ENCODE data around the gene ABLIM1.
A peak's percentile ranks its signal among the peaks of the same experiment; 100 is the strongest.

Gene ABLIM1

DNA sequence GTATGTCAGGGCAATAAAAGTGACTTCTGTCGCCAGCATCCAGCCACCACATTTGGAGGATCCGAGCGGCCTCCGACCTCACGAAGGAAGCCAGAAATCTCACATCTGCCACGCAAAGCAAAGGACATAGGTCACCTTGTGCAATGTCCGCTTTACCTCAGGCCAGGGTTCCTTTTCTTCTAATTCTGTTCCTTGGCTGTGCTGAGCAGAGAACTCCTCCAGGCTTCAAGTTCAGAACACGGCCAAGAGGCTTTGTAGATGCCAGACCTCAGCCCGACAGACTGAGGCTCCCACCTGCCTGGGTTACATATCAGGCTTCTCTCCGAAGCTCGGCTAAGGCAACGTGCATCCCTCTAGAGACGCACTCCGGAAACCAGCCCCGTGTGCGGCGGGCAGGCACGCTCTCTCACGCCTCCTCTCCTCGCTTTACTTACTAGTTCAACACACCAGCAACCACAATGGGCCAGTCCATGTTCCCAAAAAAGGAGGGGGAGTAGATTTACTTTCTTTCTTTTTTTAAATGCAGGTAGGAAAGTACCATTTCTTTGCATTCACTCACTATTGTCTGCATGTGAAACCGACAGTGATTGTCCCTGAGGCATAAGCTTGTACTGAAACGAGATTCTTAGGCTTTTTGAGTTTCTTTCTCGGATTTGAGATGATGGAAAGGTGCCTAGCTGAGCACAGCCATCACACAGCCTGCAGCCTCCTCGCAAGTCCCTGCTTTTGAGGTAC, 131.4 kb downstream of the ABLIM1 start:
- H3K4me3 ChIP-seq (ENCODE audit: low read depth, low read length): peak overlapping the region; percentile 69

DNA sequence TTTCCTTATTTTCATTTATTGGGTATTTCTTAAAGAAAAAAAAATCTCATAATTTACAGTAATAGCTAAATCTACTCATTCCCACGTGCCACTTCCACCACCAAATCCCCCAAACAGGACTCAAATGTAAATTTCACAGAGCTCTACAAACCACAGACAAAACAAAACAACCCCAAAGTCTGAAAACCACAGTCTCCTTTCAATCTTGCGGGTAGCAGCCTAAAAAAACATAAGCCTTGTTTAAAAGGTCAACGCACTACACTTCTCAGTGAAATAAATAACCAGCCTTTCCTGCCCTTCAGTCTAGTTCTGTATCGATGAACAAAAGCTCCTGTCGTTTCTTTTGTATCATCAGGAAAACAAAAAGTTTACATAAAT, 132.0 kb downstream of the ABLIM1 start:
- H3K9ac ChIP-seq (ENCODE audit: low read length): peak overlapping the region; percentile 78
- H3K4me3 ChIP-seq (ENCODE audit: low read depth, low read length): peak overlapping the region; percentile 69
- H3K27ac ChIP-seq (ENCODE audit: low read depth, low read length): peak overlapping the region; percentile 0; the same call in 1 of the 2 replicates
- no peaks in the 10 kb centered on the region for H3K36me3 ChIP-seq (ENCODE audit: control insufficient read depth, insufficient read depth, low read length)
- no peaks in the 10 kb centered on the region for H3K9me3 ChIP-seq (ENCODE audit: control insufficient read depth, insufficient read depth, low read depth, low read length)
- H3K27me3 ChIP-seq (ENCODE audit: control insufficient read depth, insufficient read depth, low read length): no peaks in the 10 kb centered on the region
- H3K4me1 ChIP-seq (ENCODE audit: control insufficient read depth, insufficient read depth, low read length): peaks cover 48% of the 10 kb centered on the region

More for the DNA sequence above, 131.4 kb downstream of the ABLIM1 start:
- Histone ChIP-seq H3K4me1 (ENCODE audit: control insufficient read depth, insufficient read depth, low read length) (peaks cover 45% of the 10 kb centered on the region), H3K36me3 (ENCODE audit: control insufficient read depth, insufficient read depth, low read length) (no peaks in the 10 kb centered on the region), H3K9ac (ENCODE audit: low read length) (peak overlapping the region; percentile 78), H3K27me3 (ENCODE audit: control insufficient read depth, insufficient read depth, low read length) (no peaks in the 10 kb centered on the region), H3K27ac (ENCODE audit: low read depth, low read length) (peak overlapping the region; percentile 28; the same call in 1 of the 2 replicates), H3K9me3 (ENCODE audit: control insufficient read depth, insufficient read depth, low read depth, low read length) (no peaks in the 10 kb centered on the region)

DNA sequence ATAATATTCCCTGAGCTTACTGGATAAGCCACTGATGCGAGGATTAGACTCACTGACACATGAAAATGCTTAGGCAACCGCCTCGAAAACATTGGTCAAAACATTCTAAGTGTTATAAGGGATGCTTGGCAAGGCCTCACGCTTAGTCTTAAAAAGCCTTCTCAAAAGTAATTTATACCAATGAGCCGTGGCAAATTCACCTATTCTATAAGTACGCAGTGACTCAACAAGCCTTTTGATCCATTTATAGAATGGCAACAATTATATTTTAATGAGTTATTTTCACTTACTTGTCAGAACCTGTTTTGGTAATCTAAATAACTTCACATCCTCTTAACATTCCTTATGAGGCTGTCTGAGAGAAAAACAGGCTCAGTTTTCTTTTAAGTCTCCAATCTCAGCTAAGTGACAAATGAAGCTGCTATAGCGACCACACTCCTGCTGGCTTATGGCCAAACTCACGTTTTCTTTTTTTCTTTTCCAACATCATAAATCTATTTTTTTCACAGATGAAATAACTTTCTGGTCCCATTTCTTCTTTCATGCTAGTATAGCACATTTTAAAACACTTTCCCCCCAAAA, 132.6 kb downstream of the ABLIM1 start:
- Histone ChIP-seq H3K36me3 (ENCODE audit: control insufficient read depth, insufficient read depth, low read length) (no peaks in the 10 kb centered on the region), H3K9ac (ENCODE audit: low read length) (peak overlapping the region; percentile 7), H3K9me3 (ENCODE audit: control insufficient read depth, insufficient read depth, low read depth, low read length) (no peaks in the 10 kb centered on the region), H3K4me3 (ENCODE audit: low read depth, low read length) (peak overlapping the region; percentile 69), H3K27me3 (ENCODE audit: control insufficient read depth, insufficient read depth, low read length) (no peaks in the 10 kb centered on the region), H3K4me1 (ENCODE audit: control insufficient read depth, insufficient read depth, low read length) (peaks cover 48% of the 10 kb centered on the region), H3K27ac (ENCODE audit: low read depth, low read length) (no peak overlapping the region; the same call in 1 of the 2 replicates)

- H3K9ac ChIP-seq (ENCODE audit: low read length): no peak overlapping the region
- H3K4me3 ChIP-seq (ENCODE audit: low read depth, low read length): no peak overlapping the region
- H3K27ac ChIP-seq (ENCODE audit: low read depth, low read length): no peak overlapping the region
- H3K9me3 ChIP-seq (ENCODE audit: control insufficient read depth, insufficient read depth, low read depth, low read length): no peaks in the 10 kb centered on the region
- H3K27me3 ChIP-seq (ENCODE audit: control insufficient read depth, insufficient read depth, low read length): no peaks in the 10 kb centered on the region
- peaks cover 64% of the 10 kb centered on the region for H3K4me1 ChIP-seq (ENCODE audit: control insufficient read depth, insufficient read depth, low read length)
- H3K36me3 ChIP-seq (ENCODE audit: control insufficient read depth, insufficient read depth, low read length): no peaks in the 10 kb centered on the region
These were observed 134.2 kb downstream of the ABLIM1 start for GRCh38 chr10:114523876-114524275.

DNA sequence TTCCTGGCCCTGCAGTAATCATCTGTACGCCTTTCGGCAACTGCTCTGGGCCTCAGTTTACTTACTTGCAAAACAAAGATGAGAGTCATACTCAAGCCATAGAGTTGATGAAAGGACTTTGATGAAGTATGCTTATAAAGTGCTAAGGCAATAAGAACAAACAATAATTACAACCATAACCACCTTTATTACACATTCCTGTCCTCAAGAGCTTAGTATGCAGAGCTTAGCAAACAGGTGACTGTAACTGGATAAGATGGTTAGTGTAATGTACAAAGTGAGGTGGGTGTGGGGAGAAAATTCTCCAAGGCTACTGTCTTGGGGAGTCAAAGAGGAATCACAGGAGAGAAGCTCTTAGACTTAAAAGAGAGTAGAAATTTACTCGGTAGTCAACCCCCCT, 136.8 kb downstream of the ABLIM1 start:
- H3K4me1 ChIP-seq (ENCODE audit: control insufficient read depth, insufficient read depth, low read length): peaks cover 71% of the 10 kb centered on the region
- H3K9me3 ChIP-seq (ENCODE audit: control insufficient read depth, insufficient read depth, low read depth, low read length): no peaks in the 10 kb centered on the region
- no peak overlapping the region for H3K4me3 ChIP-seq (ENCODE audit: low read depth, low read length)
- H3K9ac ChIP-seq (ENCODE audit: low read length): no peak overlapping the region
- H3K27me3 ChIP-seq (ENCODE audit: control insufficient read depth, insufficient read depth, low read length): no peaks in the 10 kb centered on the region
- H3K27ac ChIP-seq (ENCODE audit: low read depth, low read length): no peak overlapping the region
- no peaks in the 10 kb centered on the region for H3K36me3 ChIP-seq (ENCODE audit: control insufficient read depth, insufficient read depth, low read length)

DNA sequence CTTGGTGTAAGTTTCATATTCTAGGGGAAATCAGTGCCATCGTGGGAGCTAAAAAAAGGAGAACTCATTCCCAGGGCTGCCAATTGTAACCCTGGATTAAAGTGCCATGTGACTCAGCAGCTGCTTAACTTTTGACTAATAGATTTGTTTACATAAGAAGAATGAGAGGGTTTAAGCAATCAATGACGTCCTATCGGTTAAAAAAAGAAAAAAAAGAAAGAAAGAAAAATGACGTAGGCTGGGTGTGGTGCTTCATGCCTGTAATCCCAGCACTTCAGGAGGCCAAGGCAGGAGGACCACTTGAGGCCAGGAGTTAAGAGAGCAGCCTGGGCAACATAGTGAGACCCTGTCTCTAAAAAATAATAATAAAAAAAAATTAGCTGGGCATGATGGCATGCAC, 137.6 kb downstream of the ABLIM1 start:
- Histone ChIP-seq H3K27ac (ENCODE audit: low read depth, low read length) (no peak overlapping the region), H3K27me3 (ENCODE audit: control insufficient read depth, insufficient read depth, low read length) (no peaks in the 10 kb centered on the region), H3K9me3 (ENCODE audit: control insufficient read depth, insufficient read depth, low read depth, low read length) (no peaks in the 10 kb centered on the region), H3K36me3 (ENCODE audit: control insufficient read depth, insufficient read depth, low read length) (no peaks in the 10 kb centered on the region), H3K4me1 (ENCODE audit: control insufficient read depth, insufficient read depth, low read length) (peaks cover 73% of the 10 kb centered on the region), H3K4me3 (ENCODE audit: low read depth, low read length) (no peak overlapping the region), H3K9ac (ENCODE audit: low read length) (no peak overlapping the region)

DNA sequence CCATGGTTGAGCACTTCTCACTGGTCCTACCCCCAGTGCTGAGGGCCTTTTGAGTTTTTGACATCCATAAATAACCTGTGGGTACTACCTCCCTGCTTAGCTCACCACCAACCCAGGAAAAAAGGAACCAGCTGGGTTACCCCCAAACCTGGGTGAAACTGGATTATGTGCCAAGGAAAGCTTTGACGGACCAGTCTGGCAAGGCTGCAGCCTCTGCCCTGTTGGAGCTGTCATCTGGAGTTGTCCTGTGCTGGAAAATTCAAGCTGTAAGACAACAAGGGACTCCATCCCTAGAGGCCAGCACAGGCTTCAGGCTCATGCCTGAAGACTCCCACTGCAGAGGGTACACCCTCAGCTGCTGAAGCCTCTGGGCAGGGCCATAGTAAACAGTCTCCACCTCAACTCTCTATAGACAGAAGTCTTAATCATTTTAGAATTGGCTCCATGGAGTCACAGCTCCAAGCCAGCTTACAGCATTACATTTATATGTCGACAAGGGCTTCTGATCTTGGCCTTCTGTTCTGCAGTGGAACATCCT, 138.2 kb downstream of the ABLIM1 start:
- Histone ChIP-seq H3K9ac (ENCODE audit: low read length) (no peak overlapping the region), H3K9me3 (ENCODE audit: control insufficient read depth, insufficient read depth, low read depth, low read length) (no peaks in the 10 kb centered on the region), H3K27me3 (ENCODE audit: control insufficient read depth, insufficient read depth, low read length) (no peaks in the 10 kb centered on the region), H3K27ac (ENCODE audit: low read depth, low read length) (no peak overlapping the region), H3K4me3 (ENCODE audit: low read depth, low read length) (no peak overlapping the region), H3K4me1 (ENCODE audit: control insufficient read depth, insufficient read depth, low read length) (peaks cover 73% of the 10 kb centered on the region), H3K36me3 (ENCODE audit: control insufficient read depth, insufficient read depth, low read length) (no peaks in the 10 kb centered on the region)

GRCh38 chr10:114519306-114519669, 138.8 kb downstream of the ABLIM1 start:
- Histone ChIP-seq H3K9ac (ENCODE audit: low read length) (no peak overlapping the region), H3K36me3 (ENCODE audit: control insufficient read depth, insufficient read depth, low read length) (no peaks in the 10 kb centered on the region), H3K9me3 (ENCODE audit: control insufficient read depth, insufficient read depth, low read depth, low read length) (no peaks in the 10 kb centered on the region), H3K4me1 (ENCODE audit: control insufficient read depth, insufficient read depth, low read length) (peaks cover 69% of the 10 kb centered on the region), H3K27ac (ENCODE audit: low read depth, low read length) (no peak overlapping the region), H3K27me3 (ENCODE audit: control insufficient read depth, insufficient read depth, low read length) (no peaks in the 10 kb centered on the region), H3K4me3 (ENCODE audit: low read depth, low read length) (no peak overlapping the region)

GRCh38 chr10:114518401-114519305, 139.4 kb downstream of the ABLIM1 start:
- Histone ChIP-seq H3K9me3 (ENCODE audit: control insufficient read depth, insufficient read depth, low read depth, low read length) (no peaks in the 10 kb centered on the region), H3K4me3 (ENCODE audit: low read depth, low read length) (no peak overlapping the region), H3K27me3 (ENCODE audit: control insufficient read depth, insufficient read depth, low read length) (no peaks in the 10 kb centered on the region), H3K4me1 (ENCODE audit: control insufficient read depth, insufficient read depth, low read length) (peaks cover 62% of the 10 kb centered on the region), H3K27ac (ENCODE audit: low read depth, low read length) (no peak overlapping the region), H3K36me3 (ENCODE audit: control insufficient read depth, insufficient read depth, low read length) (no peaks in the 10 kb centered on the region), H3K9ac (ENCODE audit: low read length) (no peak overlapping the region)

DNA sequence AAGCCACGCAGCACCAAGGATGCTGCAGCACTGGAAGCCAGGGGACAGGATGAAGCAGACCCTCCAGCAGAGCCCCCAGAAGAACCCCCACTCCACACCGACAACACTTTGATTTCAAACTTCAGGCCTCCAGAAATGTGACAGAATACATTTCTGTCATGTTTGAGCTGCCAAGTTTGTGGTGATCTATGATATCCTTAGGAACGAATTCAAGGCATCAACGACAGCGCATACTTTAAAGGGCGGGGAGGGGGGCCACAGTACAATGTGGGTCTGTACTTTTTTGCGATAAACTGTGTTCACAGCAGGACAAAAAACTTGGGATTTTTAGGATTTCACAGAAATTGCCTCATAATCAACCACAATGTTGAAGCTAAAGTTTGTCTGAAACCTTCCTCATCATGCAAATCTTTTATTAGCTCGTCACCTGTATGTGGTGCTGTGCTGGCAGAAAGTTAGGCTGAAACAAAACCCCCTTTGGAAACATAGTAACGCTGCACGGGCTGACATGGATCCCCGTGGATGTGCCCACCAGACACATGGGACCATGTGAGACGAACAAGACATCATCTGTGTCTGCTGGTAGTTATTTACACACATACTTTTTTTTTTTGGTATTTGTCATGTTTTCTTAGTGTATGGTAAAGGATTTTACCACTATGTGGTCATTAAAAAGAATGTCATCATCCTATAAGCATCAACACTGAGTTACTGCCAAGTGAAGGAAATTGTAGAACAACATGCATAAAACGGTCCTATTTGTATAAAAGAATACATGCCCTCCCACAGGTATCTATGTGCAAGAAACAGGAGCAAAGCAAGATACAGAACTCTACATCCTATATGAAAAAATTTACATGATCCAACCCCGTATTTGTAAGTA, 140.5 kb downstream of the ABLIM1 start:
- Histone ChIP-seq H3K4me1 (ENCODE audit: control insufficient read depth, insufficient read depth, low read length) (peaks cover 54% of the 10 kb centered on the region), H3K36me3 (ENCODE audit: control insufficient read depth, insufficient read depth, low read length) (no peaks in the 10 kb centered on the region), H3K9me3 (ENCODE audit: control insufficient read depth, insufficient read depth, low read depth, low read length) (no peaks in the 10 kb centered on the region), H3K27ac (ENCODE audit: low read depth, low read length) (no peak overlapping the region), H3K27me3 (ENCODE audit: control insufficient read depth, insufficient read depth, low read length) (no peaks in the 10 kb centered on the region), H3K4me3 (ENCODE audit: low read depth, low read length) (no peak overlapping the region), H3K9ac (ENCODE audit: low read length) (no peak overlapping the region)
